Activated CD4-positive, alpha-beta T cell treated with anti-CD3 and anti-CD28 coated beads, Interleukin-2, Interleukin-6, amounts not matched to agents 100 ng/mL and 50 ng/mL, durations not matched to agents 16 hours and 8 hours (primary cell): Measurements from ENCODE around the gene DPM1.

Source experiments
- DNase-seq: peaks from one replicate; pipeline ENCODE4 v3.0.0-alpha.2; 2020

DPM1 gene

DNA sequence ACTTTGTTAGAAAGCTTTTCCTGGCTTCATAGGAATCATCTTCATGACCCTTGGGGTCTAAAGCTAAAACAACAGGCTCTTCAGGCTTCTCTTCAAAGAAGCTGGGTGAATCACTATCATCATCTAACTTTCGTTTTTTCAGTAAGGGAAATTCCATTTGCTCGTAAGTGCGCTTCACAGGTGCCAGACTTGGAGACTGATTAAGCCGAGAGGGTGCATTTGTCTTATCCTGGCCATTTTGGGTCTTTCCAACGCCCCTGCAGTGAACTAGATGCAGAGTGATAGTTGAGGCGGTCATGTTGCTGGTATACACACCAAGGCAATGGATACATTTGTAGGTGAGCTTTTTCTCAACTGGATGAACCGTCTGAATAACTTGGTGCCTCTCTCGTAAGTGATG lies 65.9 kb downstream of the DPM1 start:
- DNase-seq, result no peak

DNA sequence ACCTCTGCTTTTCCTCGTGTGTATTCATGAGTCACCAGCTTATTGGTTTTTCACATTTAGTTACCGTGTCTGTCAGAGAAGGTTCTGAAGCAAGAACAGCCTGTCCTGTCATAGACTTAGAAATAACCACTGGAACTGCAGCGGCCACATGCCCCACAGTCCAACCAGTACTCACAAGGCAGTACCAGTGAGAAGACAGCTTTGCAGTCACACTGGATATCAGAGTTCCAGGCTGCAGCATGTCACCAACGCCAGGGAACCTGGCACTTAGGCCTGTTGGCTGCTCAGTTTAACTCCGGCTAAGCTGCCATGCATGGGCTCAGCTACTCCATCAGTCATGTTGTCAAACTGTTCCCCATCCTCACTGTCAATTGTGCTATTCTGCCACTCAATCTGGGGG lies 67.2 kb downstream of the DPM1 start:
- no peak for DNase-seq

DNA sequence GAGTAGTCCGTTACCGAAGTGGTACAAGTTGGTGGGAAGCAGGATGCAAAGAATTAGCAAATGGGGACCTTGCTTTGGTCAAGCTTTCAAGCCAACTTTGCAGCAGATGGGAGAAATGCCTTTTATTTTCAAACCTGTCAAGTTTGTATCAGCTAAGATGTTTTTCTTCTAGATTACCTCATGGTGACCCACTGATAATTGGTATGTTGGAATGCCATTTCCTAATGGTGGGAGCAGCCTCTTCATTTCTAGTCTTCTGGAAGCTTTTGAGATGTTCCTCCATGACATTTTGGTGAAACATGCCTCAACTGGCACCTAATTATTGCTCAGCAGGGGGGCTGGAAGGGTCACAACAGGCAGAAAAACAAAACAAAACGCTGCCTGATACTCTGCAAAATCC lies 70.8 kb downstream of the DPM1 start:
- no peak for DNase-seq

DNA sequence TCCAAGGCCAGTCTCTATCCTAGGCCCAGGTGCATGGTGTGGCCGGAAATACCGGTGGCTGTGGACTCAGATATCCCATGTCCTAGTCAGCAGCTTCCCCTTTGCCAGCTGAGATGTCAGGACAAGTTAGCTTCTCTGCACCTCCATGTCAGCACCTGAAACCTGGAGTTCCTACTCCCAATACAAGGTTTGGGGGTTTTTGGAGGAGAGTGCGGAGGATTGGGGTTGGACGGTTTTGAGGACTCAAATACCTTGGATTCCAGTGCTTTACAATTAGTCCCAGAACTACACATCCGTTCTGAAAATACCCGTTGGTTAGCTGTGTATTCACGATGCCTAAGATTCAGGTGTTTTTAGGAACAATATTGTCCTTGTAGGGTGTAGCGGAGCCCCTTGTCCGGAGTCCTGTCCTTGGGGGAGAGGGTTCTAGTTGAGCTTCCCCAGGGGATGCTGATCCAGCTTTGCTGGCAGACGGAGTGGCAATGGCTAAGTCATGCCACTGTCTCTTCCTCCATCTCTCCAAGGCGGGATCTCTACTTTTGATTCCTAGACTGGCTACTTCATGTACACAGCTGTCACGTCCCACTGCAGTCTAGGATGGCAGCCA lies 72.0 kb downstream of the DPM1 start:
- no peak for DNase-seq

DNA sequence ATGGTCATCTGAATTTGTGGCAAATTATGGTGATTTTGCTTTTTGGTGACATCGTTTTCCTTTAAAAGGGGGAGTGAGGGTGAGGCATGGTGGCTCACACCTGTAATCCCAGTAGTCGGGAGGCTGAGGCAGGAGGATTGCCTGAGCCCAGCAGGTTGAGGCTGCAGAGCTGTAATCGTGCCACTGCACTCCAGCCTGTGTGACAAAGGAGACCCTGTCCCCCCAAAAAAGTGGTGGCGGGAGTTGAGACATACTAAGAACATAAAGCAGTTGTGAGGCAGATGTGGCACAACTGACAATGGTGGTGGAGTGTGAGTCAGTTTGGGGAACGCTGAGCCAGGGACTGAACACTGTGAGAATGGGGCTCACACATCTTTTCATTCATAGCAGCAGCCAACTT lies 72.6 kb downstream of the DPM1 start:
- DNase-seq, result no peak

DNA sequence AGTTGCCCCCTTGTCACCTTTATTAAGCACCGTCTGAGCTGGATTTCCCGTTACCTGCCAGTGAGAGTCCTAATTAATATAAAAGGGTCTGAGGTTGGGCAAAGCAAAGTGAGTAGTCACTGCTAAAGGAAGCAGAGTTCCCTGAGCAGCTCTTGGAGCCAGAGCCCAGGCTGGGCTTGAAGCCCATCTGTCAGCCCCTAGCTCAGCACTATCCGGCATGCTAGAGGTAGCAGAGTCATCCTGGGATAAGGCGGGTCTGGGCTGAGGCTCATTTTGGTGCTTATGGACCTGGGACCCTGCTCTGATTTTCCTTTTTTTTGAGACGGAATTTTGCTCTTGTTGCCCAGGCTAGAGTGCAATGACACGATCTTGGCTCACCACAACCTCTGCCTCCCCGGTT lies 73.3 kb downstream of the DPM1 start:
- no peak for DNase-seq
